GM18526 (cell line): ENCODE measurements around the gene GOLGA8H.
"Not testable (repeated sequence)": the region's sequence is repeated elsewhere in the genome, so short reads cannot be mapped to it uniquely, and the experiment has no call there.

Source experiments
- POLR2A ChIP-seq: IDR thresholded peaks from 3 replicates; pipeline ENCODE4 v1.6.1; 2011; ENCODE audit not compliant: insufficient read length; ENCODE audit errors: extremely low read depth

Gene GOLGA8H, protein sequence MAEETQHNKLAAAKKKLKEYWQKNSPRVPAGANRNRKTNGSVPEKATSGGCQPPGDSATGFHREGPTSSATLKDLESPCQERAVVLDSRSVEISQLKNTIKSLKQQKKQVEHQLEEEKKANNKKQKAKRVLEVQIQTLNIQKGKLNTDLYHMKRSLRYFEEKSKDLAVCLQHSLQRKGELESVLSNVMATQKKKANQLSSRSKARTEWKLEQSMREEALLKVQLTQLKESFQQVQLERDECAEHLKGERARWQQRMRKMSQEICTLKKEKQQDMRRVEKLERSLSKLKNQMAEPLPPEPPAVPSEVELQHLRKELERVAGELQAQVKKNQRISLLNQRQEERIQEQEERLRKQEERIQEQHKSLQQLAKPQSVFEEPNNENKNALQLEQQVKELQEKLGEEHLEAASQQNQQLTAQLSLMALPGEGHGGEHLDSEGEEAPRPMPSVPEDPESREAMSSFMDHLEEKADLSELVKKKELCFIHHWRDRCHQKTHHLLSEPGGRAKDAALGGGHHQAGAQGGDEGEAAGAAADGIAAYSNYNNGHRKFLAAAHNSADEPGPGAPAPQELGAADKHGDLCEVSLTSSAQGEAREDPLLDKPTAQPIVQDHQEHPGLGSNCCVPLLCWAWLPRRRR

DNA sequence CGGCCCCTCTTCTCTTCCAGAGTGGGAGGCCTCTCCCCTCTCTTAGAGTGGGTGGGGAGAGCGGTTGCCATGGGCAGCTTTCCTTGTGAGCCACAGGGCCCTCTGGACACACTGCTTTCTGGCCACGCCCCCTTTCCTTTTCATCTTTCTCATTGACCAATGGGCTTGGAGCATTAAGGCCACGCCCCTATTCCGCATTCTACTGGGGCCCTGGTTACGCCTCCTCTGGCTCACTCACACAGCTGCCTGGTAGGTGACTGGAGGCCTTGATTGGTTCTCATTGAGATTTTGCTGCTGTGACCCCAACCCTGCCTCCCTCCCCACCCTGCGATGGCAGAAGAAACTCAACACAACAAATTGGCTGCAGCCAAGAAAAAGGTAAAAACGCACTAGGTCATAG is at the start of gene GOLGA8H:
Gene GOLGA8H (plus strand): TSS at position 233 of the 400 bp plus-strand sequence. CDS start 98 bp downstream, at position 331.
- TF ChIP-seq POLR2A: not testable (repeated sequence)

DNA sequence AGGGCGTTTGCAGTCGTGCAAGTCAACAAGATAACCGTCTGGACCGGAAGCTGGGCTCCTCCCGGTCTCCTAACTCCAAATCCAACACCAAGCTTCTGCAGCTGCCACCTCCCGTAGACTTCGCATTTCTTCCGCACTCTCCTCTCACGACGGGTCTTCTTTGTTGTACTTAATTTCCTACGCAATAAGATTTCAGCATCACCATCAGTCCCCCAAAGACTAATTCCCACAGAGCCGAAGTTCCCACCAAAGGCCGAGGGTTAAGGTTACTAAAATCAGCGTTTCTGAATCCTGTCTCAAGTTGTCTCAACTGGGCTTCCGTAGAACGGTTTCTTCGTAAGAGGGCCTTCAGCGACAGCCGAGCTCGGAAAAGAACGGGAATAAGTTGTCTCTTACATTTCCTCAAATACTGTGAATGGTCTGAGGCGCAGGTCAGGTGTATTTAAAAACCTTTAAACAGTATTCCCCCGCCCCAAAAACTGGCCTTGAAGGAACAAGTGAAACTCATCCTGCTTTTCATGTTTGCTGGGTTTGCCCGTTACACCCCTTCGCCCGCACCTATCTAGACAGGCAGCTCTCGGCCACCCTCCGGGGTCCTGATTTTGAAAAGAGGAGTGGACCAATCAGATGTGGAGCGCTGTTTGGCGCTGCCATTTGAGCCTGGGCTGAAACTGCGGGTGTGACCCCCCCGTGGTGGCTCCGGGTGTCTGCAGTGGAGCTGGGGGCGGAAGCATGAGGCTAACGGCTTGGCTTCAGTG is 21.8 kb downstream of the GOLGA8H start, which contains the start of gene ARHGAP11B:
Gene ARHGAP11B (plus strand): TSS at position 693 of the 758 bp plus-strand sequence.
- not testable (repeated sequence) for TF ChIP-seq POLR2A

DNA sequence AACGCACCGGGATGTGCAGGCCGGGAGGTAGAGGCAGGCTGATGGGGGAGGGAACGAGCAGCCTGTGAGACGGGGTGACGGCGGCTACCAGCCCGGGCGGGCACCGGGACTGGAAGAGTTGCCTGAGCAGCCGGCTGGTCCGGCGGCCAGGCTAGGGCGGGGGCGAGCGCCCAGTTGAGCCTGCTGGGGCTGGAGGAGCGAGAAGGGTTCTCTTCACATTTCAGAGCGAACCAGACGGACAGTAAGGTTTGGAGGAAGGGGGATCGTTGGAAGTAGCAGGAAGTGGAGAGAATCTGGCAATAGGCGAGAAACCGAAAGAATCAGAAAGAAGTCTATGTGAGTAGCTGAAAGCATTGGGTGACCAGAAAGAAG is 22.4 kb downstream of the GOLGA8H start:
- TF ChIP-seq POLR2A: peak; percentile 9

DNA sequence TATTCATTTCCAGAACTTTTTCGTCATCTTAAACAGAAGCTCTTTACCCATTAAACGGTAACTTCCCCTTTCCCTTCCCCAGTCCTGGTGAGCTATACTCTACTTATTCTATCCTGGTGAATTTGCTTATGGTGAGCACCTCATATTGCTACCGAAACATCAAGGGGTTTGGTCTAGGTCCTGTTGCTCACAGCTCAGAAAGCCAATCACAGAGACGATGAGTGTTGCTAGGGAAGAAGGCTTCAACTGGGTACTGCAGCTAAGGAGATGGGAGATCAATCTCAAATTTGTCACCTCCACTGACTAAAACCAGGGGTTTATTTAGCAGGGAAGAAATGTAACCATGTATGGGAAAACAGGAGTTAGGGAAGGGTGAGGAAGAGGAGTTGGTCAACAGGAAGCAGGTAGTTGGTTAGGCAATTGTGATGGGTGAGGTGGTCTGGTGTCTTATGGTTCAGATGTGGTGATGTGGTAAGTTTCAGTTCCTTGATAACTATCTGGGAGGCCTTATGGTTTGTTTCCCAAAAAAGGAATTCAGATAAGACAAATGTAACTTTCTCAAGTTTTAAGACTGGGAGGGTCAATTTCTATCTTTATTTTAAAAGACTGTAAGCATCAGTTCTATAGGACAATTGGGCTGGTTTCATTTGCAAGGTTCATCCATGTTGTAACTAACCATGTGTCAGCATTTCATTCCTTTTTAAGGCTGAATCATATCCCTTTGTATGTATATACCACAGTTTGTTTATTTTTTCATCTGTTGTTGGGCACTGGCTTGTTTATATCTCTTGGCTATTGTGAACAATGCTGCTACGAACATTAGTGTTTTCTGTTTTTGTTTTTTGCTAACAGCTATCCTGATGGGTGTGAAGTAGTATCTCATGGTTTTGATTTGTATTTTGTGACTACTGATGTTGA is 46.4 kb downstream of the GOLGA8H start:
- TF ChIP-seq POLR2A: no peak
